GM12878 (cell line): ENCODE results near the gene KDELR1. TPM values are rescaled to one million over a fixed set of nuclear protein-coding genes. Genes with fewer than 3 reads are reported as not detected.
A peak's percentile ranks its signal among the peaks of the same experiment; 100 is the strongest.

Experiments
- ATF7 ChIP-seq: fragments of 450-650 bp; IDR thresholded peaks from 2 replicates; pipeline ENCODE4 v1.6.1; 2016; ENCODE audit warnings: low read depth, mild to moderate bottlenecking
- BHLHE40 ChIP-seq, 2 experiments: fragments of 450-650 bp in 1 of 2; IDR thresholded peaks; 2 replicates each; pipeline ENCODE4 v1.6.1; 2011 to 2017; ENCODE audit warnings: low read depth in 2 of 2, borderline replicate concordance in 1 of 2, improper control_type of control experiment in 1 of 2, low read length in 1 of 2, mild to moderate bottlenecking in 1 of 2
- CBFB ChIP-seq: IDR thresholded peaks from 2 replicates; pipeline ENCODE4 v1.6.1; 2016; ENCODE audit warnings: antibody characterized with exemption, low read depth
- CEBPB ChIP-seq, 2 experiments: fragments of 150-350 bp in 1 of 2; IDR thresholded peaks; 2 replicates each; pipeline ENCODE4 v1.6.1; 2012 to 2014; ENCODE audit warnings: low read depth in 2 of 2, low read length in 2 of 2, borderline replicate concordance in 1 of 2, inconsistent platforms in 1 of 2
- CHD2 ChIP-seq: IDR thresholded peaks from 2 replicates; pipeline ENCODE4 v1.6.1; 2011; ENCODE audit warnings: low read depth, low read length, improper control_type of control experiment, borderline replicate concordance
- CREM ChIP-seq: IDR thresholded peaks from 2 replicates; pipeline ENCODE4 v1.6.1; 2014; ENCODE audit warnings: antibody characterized with exemption, low read depth
- EED ChIP-seq: sonication (generic); IDR thresholded peaks from 2 replicates; pipeline ENCODE4 v1.6.1; 2016; ENCODE audit warnings: antibody characterized with exemption, low read depth
- EZH2 ChIP-seq: IDR thresholded peaks from 2 replicates; pipeline ENCODE4 v1.6.1; 2012; ENCODE audit warnings: low read depth, mild to moderate bottlenecking, control low read depth, inconsistent platforms, low read length, borderline replicate concordance; ENCODE audit not compliant: control insufficient read depth
- FOS ChIP-seq: IDR thresholded peaks from 3 replicates; pipeline ENCODE4 v1.6.1; 2011; ENCODE audit warnings: borderline replicate concordance; ENCODE audit not compliant: insufficient read length; ENCODE audit errors: extremely low read depth
- KLF5 ChIP-seq: fragments of 450-650 bp; IDR thresholded peaks from 2 replicates; pipeline ENCODE4 v1.6.1; 2014; ENCODE audit warnings: mild to moderate bottlenecking; ENCODE audit not compliant: partially characterized antibody
- MYC ChIP-seq: IDR thresholded peaks from 2 replicates; pipeline ENCODE4 v1.6.1; 2011; ENCODE audit warnings: mild to moderate bottlenecking, low read length, moderate library complexity, inconsistent platforms; ENCODE audit not compliant: insufficient read depth, insufficient replicate concordance, insufficient read length, severe bottlenecking
- NFXL1 ChIP-seq: fragments of 450-650 bp; IDR thresholded peaks from 2 replicates; pipeline ENCODE4 v1.6.1; 2017; ENCODE audit warnings: antibody characterized with exemption, mild to moderate bottlenecking, borderline replicate concordance
- POLR2AphosphoS2 ChIP-seq: IDR thresholded peaks from 2 replicates; pipeline ENCODE4 v1.6.1; 2011; ENCODE audit warnings: low read depth, mild to moderate bottlenecking, low read length, improper control_type of control experiment, moderate library complexity
- RAD21 ChIP-seq: IDR thresholded peaks from 2 replicates; pipeline ENCODE4 v1.6.1; 2011; ENCODE audit warnings: mild to moderate bottlenecking, low read depth, low read length, moderate library complexity; ENCODE audit not compliant: insufficient read depth
- RELA ChIP-seq: fragments of 450-650 bp; IDR thresholded peaks from 2 replicates; pipeline ENCODE4 v1.8.0; 2014; ENCODE audit warnings: borderline replicate concordance; ENCODE audit not compliant: partially characterized antibody
- RUNX3 ChIP-seq: IDR thresholded peaks from 2 replicates; pipeline ENCODE4 v1.6.1; 2012; ENCODE audit warnings: low read length, inconsistent platforms
- SPI1 ChIP-seq: IDR thresholded peaks from 2 replicates; pipeline ENCODE4 v1.6.1; 2011; ENCODE audit warnings: low read depth, mild to moderate bottlenecking, low read length, moderate library complexity, borderline replicate concordance; ENCODE audit not compliant: insufficient read depth
- SUPT20H ChIP-seq: IDR thresholded peaks from 2 replicates; pipeline ENCODE4 v1.6.1; 2011; ENCODE audit warnings: low read depth, mild to moderate bottlenecking, low read length, moderate library complexity, borderline replicate concordance; ENCODE audit not compliant: control insufficient read depth
- TCF12 ChIP-seq: IDR thresholded peaks from 2 replicates; pipeline ENCODE4 v1.6.1; 2011; ENCODE audit warnings: low read depth, mild to moderate bottlenecking, low read length
- YY1 ChIP-seq: IDR thresholded peaks from 2 replicates; pipeline ENCODE4 v1.6.1; 2011; ENCODE audit warnings: low read depth, mild to moderate bottlenecking, low read length
- ZBED1 ChIP-seq: IDR thresholded peaks from 2 replicates; pipeline ENCODE4 v1.6.1; 2016; ENCODE audit warnings: borderline replicate concordance
- ZNF207 ChIP-seq: fragments of 450-650 bp; IDR thresholded peaks from 2 replicates; pipeline ENCODE4 v1.6.1; 2014; ENCODE audit warnings: antibody characterized with exemption, mild to moderate bottlenecking, borderline replicate concordance
- ZNF622 ChIP-seq: fragments of 450-650 bp; IDR thresholded peaks from 2 replicates; pipeline ENCODE4 v1.6.1; 2017; ENCODE audit warnings: mild to moderate bottlenecking, inconsistent platforms
- polyA plus RNA-seq, 11 experiments: library from polyadenylated mRNA; depleted of rRNA in 4 of 11; unstranded in 6 of 11; stranded (reverse) in 5 of 11; fragments of >200 nt; fragmentation: Nextera tagmentation in 4 of 11; fragmentation: Illumina TruSeq in 1 of 11; extraction: Ambion mirVana in 4 of 11; extraction: Trizol in 1 of 11; gene quantifications; 1 replicate in 1 of 11; 2 replicates in 10 of 11; pipeline versions ENCODE4 v1.2.1 to v1.2.3, GENCODE V29; 2011 to 2016; ENCODE audit warnings: inconsistent platforms in 2 of 11, missing spikeins in 2 of 11, low read depth in 1 of 11
- total RNA-seq, 4 experiments: library from RNA; depleted of rRNA in 3 of 4; stranded (reverse); fragments of >200 nt in 3 of 4; fragmentation: Illumina TruSeq in 1 of 4; extraction: Trizol in 1 of 4; gene quantifications; 2 replicates each; pipeline versions ENCODE4 v1.2.1 to v1.2.3, GENCODE V29; 2013 to 2021
- TF ChIP-seq, protein P1 (sequence below): fragments of 450-650 bp; formaldehyde crosslinking; IDR thresholded peaks from 2 replicates; pipeline ENCODE4 v1.4.0; 2020; ENCODE audit warnings: mild to moderate bottlenecking, moderate library complexity
- TF ChIP-seq, protein P2 (sequence below): fragments of 450-650 bp; IDR thresholded peaks from 2 replicates; pipeline ENCODE4 v1.6.1; 2017; ENCODE audit warnings: borderline replicate concordance
- TF ChIP-seq, protein P3 (sequence below): IDR thresholded peaks from 2 replicates; pipeline ENCODE4 v1.6.1; 2012; ENCODE audit warnings: low read depth, low read length, improper control_type of control experiment

The KDELR1 gene
- total and polyA plus RNA-seq, 10 of the 15 experiments (the other 5 are each of a cell fraction or from before 2014, with no cell fraction given): 2.3 to 71.0 (median 45.2) TPM

DNA sequence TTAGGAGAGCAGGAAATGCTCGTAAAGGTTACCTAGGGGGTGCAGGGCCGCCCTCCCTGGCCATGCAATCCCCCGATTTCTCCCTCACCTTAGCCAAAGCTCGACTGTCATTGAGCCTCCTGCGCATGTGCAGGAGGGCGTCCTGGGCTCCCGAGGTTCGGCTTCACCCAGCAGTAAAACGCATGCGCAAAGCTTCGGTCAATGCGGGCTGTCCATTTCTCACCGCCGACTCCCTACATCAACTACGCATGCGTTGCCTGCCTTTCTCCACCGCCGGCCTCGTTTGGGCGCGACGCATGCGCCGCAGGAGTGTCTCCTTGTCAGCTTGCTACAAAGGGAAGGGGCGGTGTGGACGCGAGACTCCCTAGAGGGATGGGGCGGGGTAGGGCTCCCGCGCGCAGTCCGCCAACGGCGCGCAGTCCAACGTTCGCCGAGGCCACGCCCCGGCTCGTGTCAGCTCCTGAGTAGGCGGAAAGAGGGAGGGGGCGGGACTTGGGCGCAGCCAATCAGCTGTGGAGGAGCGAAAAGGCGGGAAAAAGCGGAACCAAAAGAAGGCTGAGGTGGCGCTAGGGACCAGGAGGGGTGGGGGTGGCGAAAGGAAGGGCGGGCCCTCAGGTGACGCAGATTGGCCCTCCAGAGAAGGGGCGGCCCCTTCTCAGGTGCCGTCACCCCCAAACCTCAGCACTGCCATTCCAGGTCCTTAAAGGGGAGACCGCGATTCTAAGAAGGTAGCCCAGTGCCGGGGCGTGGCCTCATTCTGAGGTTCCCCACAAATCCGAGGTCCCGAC, 27.3 kb downstream of the KDELR1 start, which contains the start of the genes SYNGR4 and TMEM143 (continued):
- TF ChIP-seq EZH2: no peak
- 0 out of 2 replicates have a peak, but pooled peaks have one; percentile 10 for TF ChIP-seq POLR2AphosphoS2
- no peak for TF ChIP-seq NFXL1
- TF ChIP-seq, protein P1, sequence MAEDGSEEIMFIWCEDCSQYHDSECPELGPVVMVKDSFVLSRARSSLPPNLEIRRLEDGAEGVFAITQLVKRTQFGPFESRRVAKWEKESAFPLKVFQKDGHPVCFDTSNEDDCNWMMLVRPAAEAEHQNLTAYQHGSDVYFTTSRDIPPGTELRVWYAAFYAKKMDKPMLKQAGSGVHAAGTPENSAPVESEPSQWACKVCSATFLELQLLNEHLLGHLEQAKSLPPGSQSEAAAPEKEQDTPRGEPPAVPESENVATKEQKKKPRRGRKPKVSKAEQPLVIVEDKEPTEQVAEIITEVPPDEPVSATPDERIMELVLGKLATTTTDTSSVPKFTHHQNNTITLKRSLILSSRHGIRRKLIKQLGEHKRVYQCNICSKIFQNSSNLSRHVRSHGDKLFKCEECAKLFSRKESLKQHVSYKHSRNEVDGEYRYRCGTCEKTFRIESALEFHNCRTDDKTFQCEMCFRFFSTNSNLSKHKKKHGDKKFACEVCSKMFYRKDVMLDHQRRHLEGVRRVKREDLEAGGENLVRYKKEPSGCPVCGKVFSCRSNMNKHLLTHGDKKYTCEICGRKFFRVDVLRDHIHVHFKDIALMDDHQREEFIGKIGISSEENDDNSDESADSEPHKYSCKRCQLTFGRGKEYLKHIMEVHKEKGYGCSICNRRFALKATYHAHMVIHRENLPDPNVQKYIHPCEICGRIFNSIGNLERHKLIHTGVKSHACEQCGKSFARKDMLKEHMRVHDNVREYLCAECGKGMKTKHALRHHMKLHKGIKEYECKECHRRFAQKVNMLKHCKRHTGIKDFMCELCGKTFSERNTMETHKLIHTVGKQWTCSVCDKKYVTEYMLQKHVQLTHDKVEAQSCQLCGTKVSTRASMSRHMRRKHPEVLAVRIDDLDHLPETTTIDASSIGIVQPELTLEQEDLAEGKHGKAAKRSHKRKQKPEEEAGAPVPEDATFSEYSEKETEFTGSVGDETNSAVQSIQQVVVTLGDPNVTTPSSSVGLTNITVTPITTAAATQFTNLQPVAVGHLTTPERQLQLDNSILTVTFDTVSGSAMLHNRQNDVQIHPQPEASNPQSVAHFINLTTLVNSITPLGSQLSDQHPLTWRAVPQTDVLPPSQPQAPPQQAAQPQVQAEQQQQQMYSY (CRISPR knock-in tag): no peak
- peak; percentile 85 for TF ChIP-seq ATF7
- peak; percentile 27 for TF ChIP-seq FOS
- TF ChIP-seq BHLHE40 (IDR thresholded peaks at IDR 0.05; ENCODE audit: borderline replicate concordance in 1 of 2, low read depth in 2 of 2, low read length in 1 of 2): peak; percentile 94 to 97
- TF ChIP-seq CEBPB (IDR thresholded peaks at IDR 0.05; ENCODE audit: borderline replicate concordance in 1 of 2, low read depth in 2 of 2, low read length in 2 of 2): no peak
- TF ChIP-seq, protein P2, sequence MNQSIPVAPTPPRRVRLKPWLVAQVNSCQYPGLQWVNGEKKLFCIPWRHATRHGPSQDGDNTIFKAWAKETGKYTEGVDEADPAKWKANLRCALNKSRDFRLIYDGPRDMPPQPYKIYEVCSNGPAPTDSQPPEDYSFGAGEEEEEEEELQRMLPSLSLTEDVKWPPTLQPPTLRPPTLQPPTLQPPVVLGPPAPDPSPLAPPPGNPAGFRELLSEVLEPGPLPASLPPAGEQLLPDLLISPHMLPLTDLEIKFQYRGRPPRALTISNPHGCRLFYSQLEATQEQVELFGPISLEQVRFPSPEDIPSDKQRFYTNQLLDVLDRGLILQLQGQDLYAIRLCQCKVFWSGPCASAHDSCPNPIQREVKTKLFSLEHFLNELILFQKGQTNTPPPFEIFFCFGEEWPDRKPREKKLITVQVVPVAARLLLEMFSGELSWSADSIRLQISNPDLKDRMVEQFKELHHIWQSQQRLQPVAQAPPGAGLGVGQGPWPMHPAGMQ: no peak
- peak; percentile 89; the same call in 1 of the 2 replicates for TF ChIP-seq CHD2
- TF ChIP-seq ZNF207: no peak
- no peak for TF ChIP-seq ZNF622
- no peak for TF ChIP-seq EED
- TF ChIP-seq MYC: no peak
- no peak for TF ChIP-seq SUPT20H
- peak; percentile 35 for TF ChIP-seq KLF5
- TF ChIP-seq CREM: no peak; the same call in none of the 2 replicates
- peak; percentile 76 for TF ChIP-seq RUNX3
- TF ChIP-seq, protein P3, sequence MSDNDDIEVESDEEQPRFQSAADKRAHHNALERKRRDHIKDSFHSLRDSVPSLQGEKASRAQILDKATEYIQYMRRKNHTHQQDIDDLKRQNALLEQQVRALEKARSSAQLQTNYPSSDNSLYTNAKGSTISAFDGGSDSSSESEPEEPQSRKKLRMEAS: peak; percentile 77
- no peak for TF ChIP-seq RAD21
- peak; percentile 70 for TF ChIP-seq CBFB
- TF ChIP-seq YY1: 0 out of 2 replicates have a peak, but pooled peaks have one; percentile 50
- TF ChIP-seq ZBED1: no peak
- TF ChIP-seq RELA: no peak
- TF ChIP-seq SPI1: peak; percentile 12; the same call in 1 of the 2 replicates
- no peak for TF ChIP-seq TCF12
